ENCODE measurements around the gene PPM1H.
"Not testable (repeated sequence)": the region's sequence is repeated elsewhere in the genome, so short reads cannot be mapped to it uniquely, and the experiment has no call there.

PPM1H gene

GRCh38 chr12:62971769-62972525 is 37.0 kb upstream of the PPM1H start:
- no peak overlapping the region for H3K4me3 ChIP-seq (ENCODE audit: low read length)
- TF ChIP-seq CTCF (IDR thresholded peaks at IDR 0.05; ENCODE audit: insufficient read depth, low read depth, low read length, missing control alignments): no peak
- no peak for DNase-seq (ENCODE audit: low read depth)

DNA sequence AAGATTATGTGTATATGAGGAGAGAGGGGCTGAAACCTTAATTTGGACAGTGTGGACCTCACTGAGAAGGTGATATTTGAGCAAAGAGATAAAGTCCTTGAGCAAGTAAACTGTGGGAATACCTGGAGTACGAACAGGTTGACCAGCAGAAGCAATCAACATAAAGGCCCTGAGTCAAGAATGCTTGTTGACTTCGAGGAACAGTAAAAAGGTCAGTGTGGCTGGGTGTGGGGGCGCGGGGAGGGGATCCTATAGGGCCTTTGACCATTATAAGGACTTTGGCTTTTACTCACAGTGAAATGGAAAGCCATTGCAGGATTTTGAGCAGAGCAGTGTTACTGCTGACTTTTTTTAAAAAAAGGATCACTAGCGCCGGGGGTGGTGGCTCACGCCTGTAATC is 34.7 kb upstream of the PPM1H start:
- no peak overlapping the region for H3K4me3 ChIP-seq (ENCODE audit: low read length)
- no peak for DNase-seq (ENCODE audit: low read depth)
- no peak for TF ChIP-seq CTCF (IDR thresholded peaks at IDR 0.05; ENCODE audit: insufficient read depth, low read depth, low read length, missing control alignments)

- DNase-seq (ENCODE audit: low read depth): no peak
- H3K4me3 ChIP-seq (ENCODE audit: low read length): no peak overlapping the region
- TF ChIP-seq CTCF (IDR thresholded peaks at IDR 0.05; ENCODE audit: insufficient read depth, low read depth, low read length, missing control alignments): no peak
Measured at GRCh38 chr12:62967701-62968100, 32.8 kb upstream of the PPM1H start.

DNA sequence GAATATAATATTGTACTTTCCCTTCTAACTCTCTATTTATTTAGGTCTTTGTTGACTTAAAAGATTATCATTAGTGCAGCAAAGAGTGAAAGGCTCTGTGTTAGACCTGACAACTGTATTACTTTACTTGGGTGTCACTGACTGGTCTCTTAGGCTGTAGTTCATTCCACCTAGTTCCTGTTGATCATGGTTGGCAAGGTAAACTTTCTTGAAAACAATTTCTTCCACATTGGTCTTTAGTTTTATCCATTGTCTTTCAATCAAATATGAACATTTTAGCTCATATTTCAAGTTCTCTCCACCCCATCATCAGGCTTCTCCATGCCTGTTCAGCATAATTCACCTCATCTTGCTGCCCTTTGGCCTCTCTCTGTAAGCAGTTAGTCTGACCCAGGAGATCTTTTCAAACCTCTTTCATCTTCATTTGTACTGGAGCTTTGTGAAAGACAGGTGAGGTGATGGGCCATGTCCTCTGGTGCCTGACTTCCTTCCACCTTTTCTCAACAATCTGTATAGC is 32.1 kb upstream of the PPM1H start:
- no peak overlapping the region for H3K4me3 ChIP-seq (ENCODE audit: low read length)
- TF ChIP-seq CTCF (IDR thresholded peaks at IDR 0.05; ENCODE audit: insufficient read depth, low read depth, low read length, missing control alignments): no peak

DNA sequence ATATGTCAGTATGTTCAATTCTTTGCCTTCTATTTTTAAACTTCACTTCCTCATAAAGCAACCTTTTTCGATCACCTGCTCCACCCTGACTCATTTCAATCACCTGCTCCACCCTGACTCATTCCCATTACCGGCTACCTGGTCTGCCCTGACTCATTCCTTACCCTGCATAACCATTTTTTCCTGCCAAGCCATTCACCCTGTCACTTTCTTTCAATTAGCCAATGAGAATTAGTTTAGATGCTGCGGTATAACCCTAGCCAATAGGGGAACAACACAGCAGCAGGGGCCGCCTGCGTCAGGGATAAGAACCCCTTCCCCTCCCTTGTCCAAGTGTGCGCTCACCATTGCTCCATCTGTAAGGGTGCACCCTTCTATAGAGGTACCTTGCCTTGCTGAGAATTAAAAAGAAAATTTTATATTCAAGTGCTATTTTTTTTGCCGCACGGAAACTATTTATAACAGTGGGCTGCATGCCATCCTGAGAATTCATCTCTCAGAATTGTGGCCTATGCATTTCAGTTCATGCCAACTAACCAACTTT is 31.6 kb upstream of the PPM1H start:
- not testable (repeated sequence) for H3K4me3 ChIP-seq (ENCODE audit: low read length)
- DNase-seq (ENCODE audit: low read depth): peak; percentile 92

More for the DNA sequence above, 32.1 kb upstream of the PPM1H start:
- DNase-seq (ENCODE audit: low read depth): no peak

DNA sequence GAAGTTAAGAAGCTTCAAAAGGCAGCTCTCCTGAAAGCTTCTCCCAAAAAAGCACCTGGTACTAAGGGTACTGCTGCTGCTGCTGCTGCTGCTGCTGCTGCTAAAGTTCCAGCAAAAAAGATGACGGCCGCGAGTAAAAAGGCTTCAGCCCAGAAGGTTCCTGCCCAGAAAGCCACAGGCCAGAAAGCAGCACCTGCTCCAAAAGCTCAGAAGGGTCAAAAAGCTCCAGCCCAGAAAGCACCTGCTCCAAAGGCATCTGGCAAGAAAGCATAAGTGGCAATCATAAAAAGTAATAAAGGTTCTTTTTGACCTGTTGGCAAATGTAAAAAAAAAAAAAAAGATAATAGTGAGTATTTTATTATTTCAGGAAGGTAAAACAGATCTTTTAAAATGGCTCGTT is 30.8 kb upstream of the PPM1H start:
- not testable (repeated sequence) for DNase-seq (ENCODE audit: low read depth); H3K4me3 ChIP-seq (ENCODE audit: low read length)

- not testable (repeated sequence) for DNase-seq (ENCODE audit: low read depth); H3K4me3 ChIP-seq (ENCODE audit: low read length)
Measured at GRCh38 chr12:62965242-62965641, 30.3 kb upstream of the PPM1H start.

- DNase-seq (ENCODE audit: low read depth): no peak
- no peak for TF ChIP-seq CTCF (IDR thresholded peaks at IDR 0.05; ENCODE audit: insufficient read depth, low read depth, low read length, missing control alignments)
Measured at GRCh38 chr12:62963486-62964041, 28.6 kb upstream of the PPM1H start.

More at GRCh38 chr12:62963486-62964041, 28.6 kb upstream of the PPM1H start:
- no peak overlapping the region for H3K4me3 ChIP-seq (ENCODE audit: low read length)

Measured in epithelial cell of esophagus (primary cell).